NCI-H1092 treated with DMSO at 0.1 percent for 48 hours (cell line): ENCODE data around the gene LDLRAD4.

Experiments
- DNase-seq: peaks from one replicate; lab custom pipeline; 2025; lab: John Stamatoyannopoulos, UW

The LDLRAD4 gene

GRCh38 chr18:13550418-13551304, 332.1 kb downstream of the LDLRAD4 start:
- DNase-seq, result no peak

GRCh38 chr18:13551305-13551603, 332.7 kb downstream of the LDLRAD4 start:
- DNase-seq, result no peak

GRCh38 chr18:13551841-13552733, 333.5 kb downstream of the LDLRAD4 start:
- no peak for DNase-seq

- DNase-seq, result no peak
Observed at GRCh38 chr18:13553449-13553848, 334.9 kb downstream of the LDLRAD4 start.

- no peak for DNase-seq
Observed at GRCh38 chr18:13555192-13555591, 336.6 kb downstream of the LDLRAD4 start.

GRCh38 chr18:13555865-13556264, 337.3 kb downstream of the LDLRAD4 start:
- no peak for DNase-seq

GRCh38 chr18:13556502-13556901, 337.9 kb downstream of the LDLRAD4 start:
- DNase-seq, result no peak

GRCh38 chr18:13558124-13558523, 339.6 kb downstream of the LDLRAD4 start:
- DNase-seq, result peak; percentile 33

- no peak for DNase-seq
Observed at GRCh38 chr18:13558790-13559189, 340.2 kb downstream of the LDLRAD4 start.

- DNase-seq, result no peak
Observed at GRCh38 chr18:13559754-13560153, 341.2 kb downstream of the LDLRAD4 start.

GRCh38 chr18:13560306-13560705, 341.7 kb downstream of the LDLRAD4 start:
- no peak for DNase-seq

GRCh38 chr18:13562494-13563029, 344.0 kb downstream of the LDLRAD4 start:
- DNase-seq, result no peak

GRCh38 chr18:13563390-13563805, 344.8 kb downstream of the LDLRAD4 start:
- no peak for DNase-seq

- DNase-seq, result no peak
Observed at GRCh38 chr18:13564579-13564978, 346.0 kb downstream of the LDLRAD4 start.

GRCh38 chr18:13565228-13565627, 346.7 kb downstream of the LDLRAD4 start:
- no peak for DNase-seq

- no peak for DNase-seq
Observed at GRCh38 chr18:13566941-13567746, 348.6 kb downstream of the LDLRAD4 start.

GRCh38 chr18:13568443-13569392, 350.2 kb downstream of the LDLRAD4 start:
- DNase-seq, result no peak

GRCh38 chr18:13570216-13570615, 351.7 kb downstream of the LDLRAD4 start:
- no peak for DNase-seq

GRCh38 chr18:13570856-13571495, 352.4 kb downstream of the LDLRAD4 start:
- no peak for DNase-seq

GRCh38 chr18:13572148-13572547, 353.6 kb downstream of the LDLRAD4 start:
- DNase-seq, result no peak
